Liver (tissue), 9 donors: ENCODE data around the gene TIAM1. TPM values are rescaled to one million over a fixed set of nuclear protein-coding genes. Genes with fewer than 3 reads are reported as not detected.

Source experiments
- DNase-seq: peaks from one replicate; pipeline ENCODE4 v3.0.0-alpha.2; 2017; ENCODE audit warnings: low spot score
- H3K27ac ChIP-seq, 2 donors: one replicate each; pipeline ENCODE4 v1.7.0; 2013; ENCODE audit warnings: inconsistent platforms in 2 of 2, low read length in 2 of 2, control low read depth in 1 of 2, low read depth in 1 of 2, mild to moderate bottlenecking in 1 of 2
- H3K27me3 ChIP-seq, 4 donors: one replicate each; pipeline versions ENCODE4 v1.6.1 to v1.7.0; 2013; ENCODE audit warnings: low read length in 3 of 4, inconsistent platforms in 1 of 4, mild to moderate bottlenecking in 1 of 4, moderate library complexity in 1 of 4; ENCODE audit not compliant: control insufficient read depth in 4 of 4, insufficient read depth in 4 of 4
- H3K36me3 ChIP-seq, 4 donors: one replicate each; pipeline versions ENCODE4 v1.6.1 to v1.7.0; 2013; ENCODE audit warnings: low read length in 3 of 4, mild to moderate bottlenecking in 3 of 4, low read depth in 1 of 4, moderate library complexity in 1 of 4; ENCODE audit not compliant: control insufficient read depth in 4 of 4, insufficient read depth in 3 of 4
- H3K4me1 ChIP-seq, 4 donors: one replicate each; pipeline versions ENCODE4 v1.6.1 to v1.7.0; 2013; ENCODE audit warnings: low read length in 3 of 4, mild to moderate bottlenecking in 3 of 4, moderate library complexity in 1 of 4; ENCODE audit not compliant: control insufficient read depth in 4 of 4, insufficient read depth in 4 of 4
- H3K4me3 ChIP-seq, 3 donors: one replicate each; pipeline versions ENCODE4 v1.6.1 to v1.7.0; 2013; ENCODE audit warnings: low read length in 3 of 3, control low read depth in 1 of 3, low read depth in 1 of 3, mild to moderate bottlenecking in 1 of 3
- H3K9ac ChIP-seq, 2 donors: one replicate each; pipeline ENCODE4 v1.7.0; 2013; ENCODE audit warnings: low read length in 2 of 2, mild to moderate bottlenecking in 2 of 2, moderate library complexity in 2 of 2, control low read depth in 1 of 2, low read depth in 1 of 2
- H3K9me3 ChIP-seq, 4 donors: one replicate each; pipeline versions ENCODE4 v1.6.1 to v1.7.0; 2013; ENCODE audit warnings: low read length in 3 of 4; ENCODE audit not compliant: control insufficient read depth in 4 of 4
- ATF3 ChIP-seq: IDR thresholded peaks from 2 replicates; pipeline ENCODE4 v1.6.1; 2016; ENCODE audit warnings: antibody characterized with exemption
- CTCF ChIP-seq: fragments of 150-350 bp; IDR thresholded peaks from 2 replicates; pipeline ENCODE4 v1.5.1; 2017; ENCODE audit warnings: improper control_type of control experiment, low read depth, low read length; ENCODE audit not compliant: missing input control
- EGR1 ChIP-seq, 2 donors: IDR thresholded peaks; 2 replicates each; pipeline ENCODE4 v1.6.1; 2016 to 2018; ENCODE audit warnings: antibody characterized with exemption in 2 of 2, low read depth in 2 of 2
- FOXA1 ChIP-seq: IDR thresholded peaks from 2 replicates; pipeline ENCODE4 v1.6.1; 2016; ENCODE audit warnings: antibody characterized with exemption
- FOXA2 ChIP-seq: IDR thresholded peaks from 2 replicates; pipeline ENCODE4 v1.6.1; 2016; ENCODE audit warnings: antibody characterized with exemption
- GABPA ChIP-seq, 2 donors: IDR thresholded peaks in 1 of 2; conservative IDR thresholded peaks in 1 of 2; 2 replicates each; pipeline ENCODE4 v1.6.1; 2016; ENCODE audit warnings: antibody characterized with exemption in 2 of 2, mild to moderate bottlenecking in 1 of 2, moderate library complexity in 1 of 2
- HNF4A ChIP-seq, 2 donors: conservative IDR thresholded peaks; 2 replicates each; pipeline ENCODE4 v1.6.1; 2016; ENCODE audit warnings: antibody characterized with exemption in 2 of 2, mild to moderate bottlenecking in 2 of 2
- HNF4G ChIP-seq: IDR thresholded peaks from 2 replicates; pipeline ENCODE4 v1.6.1; 2016; ENCODE audit warnings: antibody characterized with exemption
- JUND ChIP-seq, 2 donors: IDR thresholded peaks; 2 replicates each; pipeline ENCODE4 v1.6.1; 2016; ENCODE audit warnings: antibody characterized with exemption in 2 of 2
- MAX ChIP-seq: IDR thresholded peaks from 2 replicates; pipeline ENCODE4 v1.6.1; 2016; ENCODE audit warnings: antibody characterized with exemption
- RAD21 ChIP-seq, 2 donors: IDR thresholded peaks; 2 replicates each; pipeline ENCODE4 v1.6.1; 2016; ENCODE audit warnings: antibody characterized with exemption in 2 of 2, mild to moderate bottlenecking in 2 of 2
- REST ChIP-seq: IDR thresholded peaks from 2 replicates; pipeline ENCODE4 v1.6.1; 2016; ENCODE audit warnings: antibody characterized with exemption, mild to moderate bottlenecking
- RXRA ChIP-seq, 2 donors: IDR thresholded peaks; 2 replicates each; pipeline ENCODE4 v1.6.1; 2017 to 2018; ENCODE audit warnings: antibody characterized with exemption in 2 of 2, mild to moderate bottlenecking in 1 of 2
- SP1 ChIP-seq: IDR thresholded peaks from 2 replicates; pipeline ENCODE4 v1.6.1; 2018; ENCODE audit warnings: antibody characterized with exemption, mild to moderate bottlenecking
- YY1 ChIP-seq: IDR thresholded peaks from 2 replicates; pipeline ENCODE4 v1.6.1; 2016; ENCODE audit warnings: antibody characterized with exemption, mild to moderate bottlenecking
- ZBTB33 ChIP-seq: IDR thresholded peaks from 2 replicates; pipeline ENCODE4 v1.6.1; 2016; ENCODE audit warnings: antibody characterized with exemption
- WGBS: extraction: QIAGEN DNeasy Blood & Tissue Kit; methylation state at CpG from one replicate; pipeline ENCODE4 v1.1.7; 2013; 5-methylcytosine and 5-hydroxymethylcytosine counted together
- polyA plus RNA-seq, 2 donors: library from polyadenylated mRNA; stranded (reverse) in 1 of 2; unstranded in 1 of 2; fragments of 200-250 nt in 1 of 2; fragments of >200 nt in 1 of 2; fragmentation: Nextera tagmentation in 1 of 2; extraction: Ambion mirVana in 1 of 2; gene quantifications; one replicate each; pipeline versions ENCODE4 v1.2.1 to v1.2.3, GENCODE V29; 2013 to 2015
- total RNA-seq, 2 donors: library from RNA; depleted of rRNA; stranded (reverse); fragments of >200 nt; gene quantifications; one replicate each; pipeline ENCODE4 v1.2.3, GENCODE V29; 2014
- donor health status: healthy.
- donor health status: healthy.
- donor health status: healthy.
- donor health status: healthy.
- donor health status: healthy.

TIAM1 gene
- total and polyA plus RNA-seq, 4 donors: 3.0 to 7.4 (median 4.8) TPM

DNA sequence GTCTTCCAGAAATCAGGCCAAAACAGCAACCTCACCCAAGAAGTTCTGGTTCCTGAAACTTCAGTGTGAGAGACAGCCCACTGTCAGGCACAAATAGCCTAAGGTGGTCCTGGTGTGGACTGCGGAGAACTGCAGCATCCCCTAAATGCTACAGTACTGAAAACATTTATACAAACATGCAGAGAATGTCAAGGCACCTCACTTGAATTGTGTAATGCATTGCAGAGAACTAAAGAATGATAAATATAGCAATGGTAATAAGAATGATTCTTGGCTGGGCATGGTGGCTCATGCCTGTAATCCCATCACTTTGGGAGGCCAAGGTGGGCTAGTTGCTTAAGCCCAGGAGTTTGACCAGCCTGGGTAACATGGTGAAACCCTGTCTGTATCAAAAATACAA lies 138.6 kb downstream of the TIAM1 start:
- Histone ChIP-seq H3K9ac (no peak overlapping the region), H3K4me3 (no peak overlapping the region), H3K9me3 (no peaks in the 10 kb centered on the region), H3K27me3 (no peaks in the 10 kb centered on the region), H3K36me3 (peaks cover 0 to 15% (median 6%) of the 10 kb centered on the region in 4 donors), H3K4me1 (no peaks in the 10 kb centered on the region), H3K27ac (no peak overlapping the region)
- TF ChIP-seq EGR1 (IDR thresholded peaks at IDR 0.05; ENCODE audit: low read depth in 2 of 2) (no peak), MAX (no peak), FOXA2 (no peak), CTCF (no peak), RXRA (IDR thresholded peaks at IDR 0.05) (no peak), SP1 (no peak), JUND (IDR thresholded peaks at IDR 0.05) (no peak)
- WGBS: 97% methylated on average over 1 of the region's 1 CpG
- no peak for DNase-seq

- Histone ChIP-seq H3K27ac (no peak overlapping the region), H3K9me3 (no peaks in the 10 kb centered on the region), H3K9ac (no peak overlapping the region), H3K4me3 (no peak overlapping the region), H3K36me3 (peaks cover 0 to 13% (median 6%) of the 10 kb centered on the region in 4 donors), H3K4me1 (no peaks in the 10 kb centered on the region), H3K27me3 (no peaks in the 10 kb centered on the region)
- TF ChIP-seq ZBTB33 (no peak), JUND (IDR thresholded peaks at IDR 0.05) (no peak), REST (no peak), HNF4A (conservative IDR thresholded peaks at IDR 0.05) (no peak), SP1 (no peak), EGR1 (IDR thresholded peaks at IDR 0.05; ENCODE audit: low read depth in 2 of 2) (no peak), MAX (no peak), RAD21 (IDR thresholded peaks at IDR 0.05) (no peak), ATF3 (no peak), HNF4G (no peak), CTCF (no peak), RXRA (IDR thresholded peaks at IDR 0.05) (no peak), GABPA (IDR thresholded peaks at IDR 0.05 in 1 of 2, conservative IDR thresholded peaks at IDR 0.05 in 1 of 2) (no peak), FOXA1 (no peak), YY1 (no peak)
- 96% methylated on average over 3 of the region's 3 CpGs for WGBS
- DNase-seq: no peak
Measured at GRCh38 chr21:31204801-31205200, 139.3 kb downstream of the TIAM1 start.
